ENCODE measurements around the gene EFNA5.

Gene EFNA5

DNA sequence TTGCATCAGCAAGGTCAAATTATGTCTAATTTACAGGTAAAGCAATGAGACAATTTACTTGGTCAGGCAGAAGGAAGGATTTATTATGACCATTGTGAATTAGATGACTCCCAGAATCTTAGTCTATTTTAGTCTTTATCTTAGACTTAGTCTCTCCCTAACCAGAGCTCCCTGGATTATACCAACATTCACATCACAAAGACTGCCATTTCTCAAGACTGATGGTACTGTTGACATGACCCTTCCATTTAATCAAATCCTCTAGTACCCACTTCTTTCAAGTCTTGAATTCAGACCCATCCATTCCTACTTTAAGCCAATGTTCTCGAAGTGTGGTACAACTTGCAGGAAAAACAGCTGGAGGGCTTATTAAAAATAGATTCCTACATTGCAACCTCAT, 257.0 kb downstream of the EFNA5 start:
- no peak for DNase-seq

GRCh38 chr5:107408564-107408963, 262.2 kb downstream of the EFNA5 start:
- no peak for DNase-seq

GRCh38 chr5:107407713-107408298, 262.9 kb downstream of the EFNA5 start:
- DNase-seq, result no peak

DNA sequence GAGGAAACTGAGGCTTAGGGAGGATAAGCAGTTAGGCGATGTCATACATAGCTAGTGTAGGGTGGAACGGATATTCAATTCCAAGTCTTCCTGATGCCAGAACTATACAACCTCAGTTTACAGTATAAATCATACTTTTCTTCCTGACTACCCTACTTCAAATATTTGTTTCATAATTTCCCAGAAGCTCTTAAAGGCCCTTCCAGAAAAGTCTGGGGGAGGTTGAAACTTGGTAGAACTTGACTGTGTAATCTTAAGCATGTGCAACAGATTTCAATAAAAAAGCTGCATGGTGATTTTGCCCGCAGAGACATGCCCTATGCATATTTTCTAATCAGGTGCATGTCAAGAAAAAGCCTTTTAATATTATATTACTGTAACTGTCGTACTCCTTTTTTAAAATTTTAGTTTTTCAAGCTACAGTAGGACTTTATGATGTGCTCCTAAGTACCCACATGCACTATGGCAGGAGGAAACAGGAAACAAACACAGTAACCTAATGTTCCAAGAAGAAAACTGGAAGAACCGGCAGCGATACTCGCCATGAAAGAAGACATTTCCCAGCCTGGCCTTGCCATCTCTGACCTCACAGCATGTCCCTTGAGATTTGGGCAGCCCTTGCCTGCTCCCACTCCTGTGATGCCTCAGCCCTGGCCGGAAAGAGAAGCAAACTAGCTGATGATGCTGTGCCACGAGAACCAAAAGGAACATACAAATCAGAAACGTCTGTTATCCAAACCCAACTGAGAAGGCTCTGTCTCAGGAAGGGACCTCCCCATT, 266.0 kb downstream of the EFNA5 start:
- DNase-seq, result no peak

DNA sequence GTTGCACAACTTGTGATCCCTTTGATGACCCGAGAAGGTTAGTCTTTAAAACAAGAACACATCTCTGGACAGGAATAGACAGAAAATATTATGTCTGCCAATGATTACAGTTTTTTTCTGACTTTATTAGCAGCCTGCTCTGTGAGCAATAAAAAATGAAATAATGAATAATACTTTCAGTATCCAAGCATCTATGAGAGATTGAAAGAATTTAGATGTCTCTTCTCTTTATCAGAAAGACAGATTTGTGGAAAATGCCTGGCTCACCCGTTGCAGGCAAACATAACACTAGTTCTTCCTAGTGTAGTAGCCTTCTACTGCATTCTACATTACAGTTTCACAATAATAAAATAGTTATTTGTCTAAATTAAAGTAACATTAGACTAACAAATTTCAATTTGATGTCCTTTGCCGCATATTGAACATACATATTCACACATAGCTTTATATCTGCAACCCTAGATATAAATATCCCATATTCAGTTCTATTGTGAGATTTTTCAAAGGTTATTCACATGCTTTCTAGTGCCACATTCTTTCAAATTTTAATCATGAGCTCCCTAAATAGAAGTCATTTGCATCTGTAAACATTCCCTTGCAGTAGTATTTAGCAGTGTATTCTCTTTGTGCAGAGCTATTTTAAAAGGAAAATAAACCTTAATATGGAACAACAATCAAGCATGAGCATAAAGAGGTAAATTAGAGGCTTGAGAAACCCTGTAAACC, 267.3 kb downstream of the EFNA5 start:
- no peak for DNase-seq

DNA sequence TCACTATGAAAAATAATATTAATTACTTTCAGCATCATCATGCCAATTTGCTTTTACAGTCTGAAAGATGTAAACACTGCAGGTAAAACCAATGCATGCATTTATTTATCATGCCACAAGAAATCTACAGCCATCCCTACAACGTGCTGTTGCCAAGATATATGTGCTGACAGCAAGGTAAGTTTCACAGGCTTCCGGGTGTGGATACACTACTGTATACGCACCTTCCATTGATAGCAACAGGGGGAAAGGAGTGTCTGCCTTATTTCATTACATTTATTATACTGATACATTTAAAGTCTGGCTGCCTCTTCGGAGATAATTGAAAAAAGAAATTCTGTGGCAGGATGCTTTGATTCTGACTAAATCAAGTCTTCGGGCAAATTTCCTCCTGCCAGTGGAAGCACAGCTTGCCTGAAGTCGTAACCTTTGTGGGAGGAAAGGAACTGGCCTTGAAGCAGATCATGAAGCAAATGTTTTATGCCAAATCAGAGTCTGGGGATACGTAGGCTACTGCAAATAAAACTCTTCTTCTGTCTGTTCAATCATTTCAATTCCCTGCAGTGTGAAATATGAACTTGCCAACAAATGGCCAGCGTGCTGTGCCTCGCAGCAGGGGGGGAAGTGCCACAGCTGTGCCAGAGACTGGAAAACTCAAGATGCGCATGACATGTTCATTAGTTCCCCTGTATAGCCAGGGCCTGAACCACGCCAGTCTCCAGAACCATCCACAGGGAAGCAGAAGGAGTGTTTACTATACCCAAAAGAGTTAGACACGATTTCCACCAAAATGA, 268.1 kb downstream of the EFNA5 start:
- DNase-seq, result no peak

DNA sequence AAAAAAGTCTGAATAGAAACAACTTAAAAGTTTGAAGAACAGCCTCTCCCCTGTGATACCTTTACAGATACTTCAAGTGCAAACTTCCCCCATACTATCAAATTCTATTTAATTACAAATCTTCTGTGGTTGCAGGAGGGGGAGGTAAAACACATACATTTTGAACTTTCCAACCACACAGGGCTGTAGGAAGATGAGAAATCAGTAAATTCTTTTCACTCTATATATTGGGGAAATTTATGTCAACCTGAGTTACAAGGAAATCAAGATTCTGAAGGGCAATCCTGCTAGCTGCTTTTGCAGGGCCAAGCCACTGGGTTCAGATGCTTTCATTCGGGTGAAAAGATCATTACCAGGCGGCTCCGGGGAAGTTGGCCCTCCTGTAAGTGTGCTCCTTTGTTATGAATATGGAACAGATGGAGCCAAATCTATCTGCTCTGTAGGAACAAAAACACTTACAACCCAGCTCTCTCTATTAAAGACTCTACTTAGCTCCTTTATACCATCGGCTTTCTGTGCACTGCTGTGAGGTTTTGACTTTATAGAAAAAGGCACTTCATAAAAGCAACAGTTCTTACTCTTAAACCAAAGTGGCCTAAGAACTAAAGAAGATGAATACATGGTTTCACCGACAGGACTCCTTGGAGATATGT, 269.1 kb downstream of the EFNA5 start:
- no peak for DNase-seq

GRCh38 chr5:107400328-107400727, 270.4 kb downstream of the EFNA5 start:
- no peak for DNase-seq

DNA sequence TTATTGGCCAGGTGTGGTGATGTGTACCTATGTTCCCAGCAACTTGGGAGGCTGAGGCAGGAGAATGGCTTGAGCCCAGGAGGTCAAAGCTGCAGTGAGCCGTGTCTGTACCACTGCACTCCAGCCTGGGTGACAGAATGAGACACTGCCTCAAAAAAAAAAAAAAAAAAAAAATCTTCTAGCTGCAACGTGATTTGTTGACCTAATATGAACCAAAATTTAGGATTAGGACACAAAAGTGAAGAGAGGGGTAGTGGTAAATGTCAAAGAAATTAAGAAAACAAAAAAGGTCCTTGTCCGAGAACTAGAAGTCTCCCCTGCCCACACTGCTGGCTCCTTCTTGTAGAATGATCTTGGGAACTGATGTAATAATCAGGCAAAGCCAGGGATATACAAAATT, 272.0 kb downstream of the EFNA5 start:
- no peak for DNase-seq

GRCh38 chr5:107396351-107396690, 274.4 kb downstream of the EFNA5 start:
- no peak for DNase-seq

GRCh38 chr5:107395632-107396350, 274.9 kb downstream of the EFNA5 start:
- DNase-seq, result no peak

- DNase-seq, result no peak
Measured at GRCh38 chr5:107393851-107394250, 276.9 kb downstream of the EFNA5 start.

GRCh38 chr5:107391787-107392186, 278.9 kb downstream of the EFNA5 start:
- no peak for DNase-seq

GRCh38 chr5:107389775-107390148, 281.0 kb downstream of the EFNA5 start:
- DNase-seq, result no peak

DNA sequence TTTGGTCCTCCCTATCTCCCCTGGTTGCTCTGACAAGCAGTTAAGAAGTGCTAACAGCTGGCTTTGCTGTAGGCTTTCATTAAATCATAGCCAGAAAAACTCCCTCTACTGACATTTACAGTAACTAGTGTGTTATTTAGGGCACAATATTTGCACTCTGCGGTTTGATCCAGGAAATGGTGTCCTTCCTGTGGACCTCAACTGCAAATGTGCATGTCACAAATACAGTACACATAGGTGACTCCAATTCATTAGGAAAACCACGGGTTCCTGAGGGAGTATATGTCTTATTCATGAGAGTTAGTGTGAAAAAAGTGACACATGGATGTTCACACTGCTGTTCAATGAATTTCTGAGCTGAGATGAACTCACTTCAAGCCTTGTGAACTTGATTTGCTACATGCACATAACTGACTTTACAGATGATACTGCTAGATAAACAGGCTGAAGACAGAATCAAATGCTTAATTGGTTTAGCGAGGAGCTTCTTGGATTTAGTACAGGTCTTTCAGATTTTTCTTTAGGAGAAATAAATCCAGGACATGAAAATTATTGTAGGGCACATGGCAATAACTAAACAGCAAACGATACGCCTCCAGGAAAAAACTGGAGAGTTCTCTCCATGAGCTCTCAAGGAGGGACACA, 281.5 kb downstream of the EFNA5 start:
- DNase-seq, result no peak

DNA sequence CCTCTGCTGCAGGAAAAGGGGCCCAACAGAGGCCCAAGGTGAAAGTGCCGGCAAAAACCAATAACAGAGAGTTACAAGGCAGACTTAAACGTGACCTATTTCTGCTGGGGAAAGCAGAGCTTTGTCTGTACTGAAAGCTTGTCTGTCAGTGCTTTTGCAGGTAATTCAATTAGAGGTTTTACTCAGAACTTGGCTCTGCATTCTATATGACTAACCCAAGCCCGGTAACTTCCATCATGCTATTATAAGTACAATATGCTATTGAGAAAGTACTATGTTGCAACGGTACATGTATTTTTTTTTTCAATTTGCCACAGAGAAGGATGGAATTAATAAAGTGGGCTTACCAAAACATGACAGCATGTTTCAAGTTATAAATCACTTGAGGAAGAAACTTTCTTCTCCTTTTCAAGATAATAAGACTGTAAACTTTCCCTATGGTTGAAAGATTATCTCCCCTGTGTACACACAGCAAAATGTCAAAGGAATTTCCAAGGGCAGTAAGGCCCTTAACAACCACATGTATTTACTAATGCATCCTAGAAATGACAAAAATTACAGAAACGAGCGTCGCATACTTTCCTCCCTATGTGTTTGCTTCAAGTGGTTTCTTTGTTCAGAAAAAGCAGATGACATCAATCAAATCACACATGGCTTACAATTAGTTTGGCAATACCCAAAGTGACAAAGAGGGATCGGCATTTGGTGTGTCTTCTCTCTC, 282.4 kb downstream of the EFNA5 start:
- DNase-seq, result no peak

DNA sequence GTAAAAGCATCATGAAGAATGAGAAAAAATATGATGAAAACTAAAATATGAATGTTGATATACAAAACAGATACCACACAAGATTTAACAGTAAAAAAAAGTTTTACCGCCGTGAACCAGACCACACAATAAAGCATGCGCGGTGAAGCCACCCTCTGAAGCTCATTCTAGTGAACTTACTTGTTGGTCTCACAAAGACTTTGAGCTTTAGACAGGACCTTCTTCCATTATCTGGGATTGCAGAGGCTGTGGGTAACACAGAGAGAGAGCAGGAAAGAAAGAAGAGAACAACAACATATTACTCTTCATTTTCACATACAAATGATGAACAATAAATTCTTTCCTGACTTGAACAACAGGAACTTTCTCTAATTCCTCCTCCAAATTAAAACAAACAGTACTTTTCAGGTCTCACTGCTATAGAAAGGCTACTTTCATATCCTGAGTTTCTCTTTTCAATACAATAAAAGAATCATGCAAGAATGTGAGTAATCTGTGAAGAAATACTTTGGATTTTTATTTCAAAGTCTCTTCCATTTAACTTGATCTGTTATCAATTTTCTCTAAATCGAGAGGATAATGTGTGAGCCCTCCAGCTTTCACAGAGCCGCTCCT, 283.1 kb downstream of the EFNA5 start:
- DNase-seq, result no peak

DNA sequence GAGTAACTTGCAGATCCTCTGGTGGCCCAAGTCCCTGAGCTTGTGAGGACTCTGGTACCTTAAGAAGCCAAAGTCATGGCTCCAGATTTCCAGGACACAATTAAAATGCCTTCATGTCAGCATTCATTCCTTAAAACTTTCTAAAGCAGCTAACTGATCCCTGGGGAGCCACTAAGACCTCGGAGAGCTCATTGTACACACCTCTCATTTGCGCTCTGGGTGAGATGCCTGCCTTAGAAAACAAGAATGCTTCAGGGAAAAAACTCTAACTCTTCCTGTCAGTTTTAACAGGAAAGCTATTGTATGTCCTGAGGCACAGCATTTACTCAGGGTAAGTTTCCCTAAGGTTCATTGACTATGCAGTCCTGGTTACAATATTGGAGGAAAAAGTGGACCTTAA, 285.0 kb downstream of the EFNA5 start:
- no peak for DNase-seq

DNA sequence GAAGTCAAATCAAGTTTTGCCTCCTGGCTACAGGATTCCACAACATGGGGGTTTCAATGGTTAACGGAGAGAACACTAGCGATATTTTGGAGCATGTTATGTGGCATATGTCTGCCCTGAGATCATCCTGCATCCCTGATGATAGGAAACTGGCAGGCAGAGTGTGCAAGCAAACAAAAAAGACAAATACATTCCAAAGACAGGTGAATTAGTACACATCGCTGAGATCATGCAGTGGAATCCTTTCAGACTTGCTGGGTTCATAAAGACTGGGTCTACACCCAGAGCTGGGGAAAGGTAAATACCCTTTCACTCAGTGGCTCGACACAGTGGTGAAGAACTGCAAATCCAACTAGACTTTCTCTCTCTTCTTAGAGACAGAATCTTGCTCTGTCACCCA, 286.5 kb downstream of the EFNA5 start:
- no peak for DNase-seq

DNA sequence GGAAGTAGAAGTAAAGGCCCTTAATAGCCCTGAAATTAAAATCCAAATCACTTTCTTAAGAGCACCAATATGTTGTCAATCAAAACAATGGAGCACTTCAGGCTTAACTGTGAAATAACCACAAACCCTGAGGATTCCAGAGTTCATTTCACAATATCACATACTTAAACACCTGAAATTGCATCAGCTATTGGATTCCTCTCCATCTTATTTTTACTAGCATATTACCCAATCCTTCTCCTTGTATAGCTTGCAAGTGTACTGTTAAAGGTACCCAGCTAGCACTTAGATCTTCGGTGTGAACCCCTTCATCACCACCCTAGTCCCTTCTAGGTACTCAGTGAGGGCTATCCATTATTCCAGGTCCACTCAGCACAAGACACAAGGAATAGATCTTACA, 287.3 kb downstream of the EFNA5 start:
- no peak for DNase-seq

All from effector CD8-positive, alpha-beta T cell (primary cell).